Measurements from ENCODE around the gene ADCY9.
"Not testable (repeated sequence)": the region's sequence is repeated elsewhere in the genome, so short reads cannot be mapped to it uniquely, and the experiment has no call there.

The ADCY9 gene

GRCh38 chr16:4038448-4038847 is 77.8 kb downstream of the ADCY9 start:
- DNase-seq (ENCODE audit: low read depth in 1 of 2, low spot score in 1 of 2), result no peak

GRCh38 chr16:4036952-4037351 is 79.3 kb downstream of the ADCY9 start:
- not testable (repeated sequence) for DNase-seq (ENCODE audit: low read depth in 1 of 2, low spot score in 1 of 2)

- no peak for DNase-seq (ENCODE audit: low read depth in 1 of 2, low spot score in 1 of 2)
Measured at GRCh38 chr16:4034963-4035362, 81.3 kb downstream of the ADCY9 start.

- DNase-seq (ENCODE audit: low read depth in 1 of 2, low spot score in 1 of 2), result no peak
Measured at GRCh38 chr16:4033951-4034350, 82.3 kb downstream of the ADCY9 start.

GRCh38 chr16:4032768-4033167 is 83.5 kb downstream of the ADCY9 start:
- no peak for DNase-seq (ENCODE audit: low read depth in 1 of 2, low spot score in 1 of 2)

GRCh38 chr16:4028144-4028543 is 88.1 kb downstream of the ADCY9 start:
- no peak for DNase-seq (ENCODE audit: low read depth in 1 of 2, low spot score in 1 of 2)

- DNase-seq (ENCODE audit: low read depth in 1 of 2, low spot score in 1 of 2), result no peak
Measured at GRCh38 chr16:4026854-4027253, 89.4 kb downstream of the ADCY9 start.

- DNase-seq (ENCODE audit: low read depth in 1 of 2, low spot score in 1 of 2), result no peak
Measured at GRCh38 chr16:4025428-4025827, 90.8 kb downstream of the ADCY9 start.

- DNase-seq (ENCODE audit: low read depth in 1 of 2, low spot score in 1 of 2), result no peak
Measured at GRCh38 chr16:4021916-4022315, 94.3 kb downstream of the ADCY9 start.

GRCh38 chr16:4021070-4021779 is 95.0 kb downstream of the ADCY9 start:
- no peak for DNase-seq (ENCODE audit: low read depth in 1 of 2, low spot score in 1 of 2)

GRCh38 chr16:4019371-4019791 is 96.9 kb downstream of the ADCY9 start:
- no peak for DNase-seq (ENCODE audit: low read depth in 1 of 2, low spot score in 1 of 2)

- DNase-seq (ENCODE audit: low read depth in 1 of 2, low spot score in 1 of 2), result no peak
Measured at GRCh38 chr16:4018391-4018790, 97.9 kb downstream of the ADCY9 start.

GRCh38 chr16:4017807-4018206 is 98.4 kb downstream of the ADCY9 start:
- DNase-seq (ENCODE audit: low read depth in 1 of 2, low spot score in 1 of 2), result no peak

GRCh38 chr16:4016658-4017057 is 99.6 kb downstream of the ADCY9 start:
- DNase-seq (ENCODE audit: low read depth in 1 of 2, low spot score in 1 of 2), result no peak

- DNase-seq (ENCODE audit: low read depth in 1 of 2, low spot score in 1 of 2), result no peak
Measured at GRCh38 chr16:4016005-4016352, 100.3 kb downstream of the ADCY9 start.

GRCh38 chr16:4015275-4016004 is 100.8 kb downstream of the ADCY9 start:
- no peak for DNase-seq (ENCODE audit: low read depth in 1 of 2, low spot score in 1 of 2)

- no peak for DNase-seq (ENCODE audit: low read depth in 1 of 2, low spot score in 1 of 2)
Measured at GRCh38 chr16:4011940-4012629, 104.2 kb downstream of the ADCY9 start.

- no peak for DNase-seq (ENCODE audit: low read depth in 1 of 2, low spot score in 1 of 2)
Measured at GRCh38 chr16:4011225-4011939, 104.9 kb downstream of the ADCY9 start.

GRCh38 chr16:4010225-4011158 is 105.8 kb downstream of the ADCY9 start:
- DNase-seq (ENCODE audit: low read depth in 1 of 2, low spot score in 1 of 2), result no peak

GRCh38 chr16:4009177-4009576 is 107.1 kb downstream of the ADCY9 start:
- DNase-seq (ENCODE audit: low read depth in 1 of 2, low spot score in 1 of 2), result no peak
